ENCODE results near the gene SLC25A24.

Gene SLC25A24

GRCh38 chr1:108113496-108113895 is 86.6 kb downstream of the SLC25A24 start:
- H3K9me3 ChIP-seq (ENCODE audit: control insufficient read depth, insufficient read depth, low read length): no peaks in the 10 kb centered on the region
- no peak overlapping the region for H3K4me3 ChIP-seq (ENCODE audit: low read length)
- TF ChIP-seq EZH2phosphoT487 (IDR thresholded peaks at IDR 0.05; ENCODE audit: borderline replicate concordance, low read length) (no peak), CTCF (IDR thresholded peaks at IDR 0.05; ENCODE audit: low read depth, low read length, poor library complexity, severe bottlenecking) (no peak)
- H3K27me3 ChIP-seq (ENCODE audit: control insufficient read depth, low read length): no peaks in the 10 kb centered on the region
- H3K27ac ChIP-seq (ENCODE audit: low read depth, low read length): no peak overlapping the region
- H4K20me1 ChIP-seq (ENCODE audit: control insufficient read depth, insufficient read depth, low read depth, low read length): no peaks in the 10 kb centered on the region
- H3K4me2 ChIP-seq (ENCODE audit: low read length): no peak overlapping the region
- peaks cover 7% of the 10 kb centered on the region for H3K4me1 ChIP-seq (ENCODE audit: control insufficient read depth, low read length)
- no peaks in the 10 kb centered on the region for H3K36me3 ChIP-seq (ENCODE audit: control insufficient read depth, low read length)
- H3F3A ChIP-seq (ENCODE audit: control insufficient read depth, insufficient read depth): no peaks in the 10 kb centered on the region
- no peaks in the 10 kb centered on the region for H3K9me2 ChIP-seq (replicated peaks; ENCODE audit: control insufficient read depth, low read length)
- H3K79me2 ChIP-seq (ENCODE audit: control insufficient read depth, low read length): no peaks in the 10 kb centered on the region

- H3K27ac ChIP-seq (ENCODE audit: low read depth, low read length): no peak overlapping the region
- no peaks in the 10 kb centered on the region for H3K9me2 ChIP-seq (replicated peaks; ENCODE audit: control insufficient read depth, low read length)
- no peaks in the 10 kb centered on the region for H3F3A ChIP-seq (ENCODE audit: control insufficient read depth, insufficient read depth)
- H3K4me3 ChIP-seq (ENCODE audit: low read length): no peak overlapping the region
- no peaks in the 10 kb centered on the region for H3K36me3 ChIP-seq (ENCODE audit: control insufficient read depth, low read length)
- H3K9me3 ChIP-seq (ENCODE audit: control insufficient read depth, insufficient read depth, low read length): no peaks in the 10 kb centered on the region
- H3K79me2 ChIP-seq (ENCODE audit: control insufficient read depth, low read length): no peaks in the 10 kb centered on the region
- H4K20me1 ChIP-seq (ENCODE audit: control insufficient read depth, insufficient read depth, low read depth, low read length): no peaks in the 10 kb centered on the region
- H3K4me1 ChIP-seq (ENCODE audit: control insufficient read depth, low read length): peaks cover 6% of the 10 kb centered on the region
- TF ChIP-seq CTCF (IDR thresholded peaks at IDR 0.05; ENCODE audit: low read depth, low read length, poor library complexity, severe bottlenecking): no peak
- TF ChIP-seq EZH2phosphoT487 (IDR thresholded peaks at IDR 0.05; ENCODE audit: borderline replicate concordance, low read length): no peak
- H3K27me3 ChIP-seq (ENCODE audit: control insufficient read depth, low read length): no peaks in the 10 kb centered on the region
- H3K4me2 ChIP-seq (ENCODE audit: low read length): no peak overlapping the region
These were observed 90.7 kb downstream of the SLC25A24 start for GRCh38 chr1:108109295-108109973.

- Histone ChIP-seq H3K36me3 (ENCODE audit: control insufficient read depth, low read length) (no peaks in the 10 kb centered on the region), H3K4me3 (ENCODE audit: low read length) (no peak overlapping the region), H3K27ac (ENCODE audit: low read depth, low read length) (no peak overlapping the region), H3K9me3 (ENCODE audit: control insufficient read depth, insufficient read depth, low read length) (no peaks in the 10 kb centered on the region), H4K20me1 (ENCODE audit: control insufficient read depth, insufficient read depth, low read depth, low read length) (no peaks in the 10 kb centered on the region), H3K4me2 (ENCODE audit: low read length) (no peak overlapping the region), H3K9me2 (replicated peaks; ENCODE audit: control insufficient read depth, low read length) (no peaks in the 10 kb centered on the region), H3F3A (ENCODE audit: control insufficient read depth, insufficient read depth) (no peaks in the 10 kb centered on the region), H3K4me1 (ENCODE audit: control insufficient read depth, low read length) (no peaks in the 10 kb centered on the region), H3K79me2 (ENCODE audit: control insufficient read depth, low read length) (no peaks in the 10 kb centered on the region), H3K27me3 (ENCODE audit: control insufficient read depth, low read length) (no peaks in the 10 kb centered on the region)
- no peak for TF ChIP-seq EZH2phosphoT487 (IDR thresholded peaks at IDR 0.05; ENCODE audit: borderline replicate concordance, low read length)
- TF ChIP-seq CTCF (IDR thresholded peaks at IDR 0.05; ENCODE audit: low read depth, low read length, poor library complexity, severe bottlenecking): no peak
These were observed 92.0 kb downstream of the SLC25A24 start for GRCh38 chr1:108108119-108108518.

Measured in DOHH2 (cell line).